GM18526 (cell line): ENCODE results near the gene TMEFF2.

ENCODE experiments used
- POLR2A ChIP-seq: IDR thresholded peaks from 3 replicates; pipeline ENCODE4 v1.6.1; 2011; ENCODE audit not compliant: insufficient read length; ENCODE audit errors: extremely low read depth

TMEFF2 gene

GRCh38 chr2:192194866-192195547 lies at the start of gene TMEFF2:
TMEFF2 (minus strand) TSS chr2:192194933; CDS start chr2:192194524, 409 bp downstream.
- TF ChIP-seq POLR2A: no peak

GRCh38 chr2:192243488-192243887 lies 48.8 kb upstream of the TMEFF2 start:
- no peak for TF ChIP-seq POLR2A

DNA sequence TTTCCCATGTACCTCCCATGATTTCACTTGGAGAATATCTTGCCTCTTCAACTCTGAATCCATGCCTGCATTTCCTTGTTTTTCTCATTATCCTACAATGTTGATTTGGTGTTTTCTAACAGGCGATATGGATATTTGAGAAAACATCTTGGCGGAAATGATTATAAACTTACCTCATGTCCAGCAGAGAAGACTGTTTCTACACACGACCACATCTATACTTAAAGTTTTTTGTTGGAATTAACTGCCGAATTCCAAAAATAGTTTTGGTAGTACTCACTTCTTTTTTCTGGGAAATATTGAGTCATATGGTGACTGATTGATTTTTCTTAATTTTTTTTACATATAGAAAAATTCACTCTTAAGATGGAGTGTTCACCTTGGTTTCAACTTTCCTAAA lies 41.4 kb upstream of the TMEFF2 start:
- no peak for TF ChIP-seq POLR2A

DNA sequence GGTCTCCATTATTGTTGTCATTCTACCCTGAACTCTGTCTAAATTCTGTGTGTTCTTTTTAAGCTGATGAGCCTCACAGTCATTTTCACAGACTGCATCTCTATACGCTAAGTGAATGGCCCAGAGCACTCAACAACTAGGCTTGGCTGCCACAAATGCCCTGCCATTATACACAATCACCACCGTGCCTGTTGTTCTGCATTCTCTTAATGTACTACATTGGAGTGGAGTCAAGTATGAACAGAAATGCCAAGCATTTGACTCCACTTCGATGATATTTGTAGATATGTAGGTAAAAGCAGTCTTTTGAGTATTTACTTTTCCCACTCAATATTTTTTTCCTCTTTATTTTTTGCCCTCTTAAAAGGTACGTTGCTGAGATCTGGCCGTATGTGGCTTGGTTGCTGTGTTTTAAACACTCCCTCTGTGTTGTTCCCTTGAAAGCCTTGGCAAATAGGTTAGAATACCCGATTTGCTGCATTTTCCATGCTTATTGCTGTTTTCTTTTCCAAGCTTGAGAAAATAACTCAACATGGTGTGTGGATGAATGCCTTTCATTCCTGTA lies 36.2 kb upstream of the TMEFF2 start:
- TF ChIP-seq POLR2A: no peak

DNA sequence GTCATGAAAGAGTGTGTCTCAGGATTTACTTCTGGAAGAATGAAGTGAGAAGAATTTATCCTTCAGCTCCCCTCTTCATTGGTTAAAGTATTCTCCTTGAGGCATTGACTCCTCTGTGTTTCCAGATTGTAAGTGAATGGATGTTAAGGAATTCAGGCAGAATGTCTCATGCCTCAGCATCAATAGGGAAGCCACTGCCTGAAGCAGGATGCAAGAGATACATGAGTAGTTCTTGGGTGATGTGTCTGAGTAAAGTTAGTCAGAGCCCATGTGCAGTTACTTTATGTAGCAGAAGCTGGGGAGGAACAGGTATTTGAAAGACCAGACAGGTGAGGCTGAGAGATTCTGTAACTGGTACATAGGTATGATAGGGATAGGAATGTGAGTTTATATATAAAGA lies 34.0 kb upstream of the TMEFF2 start:
- no peak for TF ChIP-seq POLR2A

GRCh38 chr2:192218970-192219369 lies 24.2 kb upstream of the TMEFF2 start:
- TF ChIP-seq POLR2A: no peak

GRCh38 chr2:192218377-192218776 lies 23.6 kb upstream of the TMEFF2 start:
- TF ChIP-seq POLR2A: no peak

GRCh38 chr2:192216336-192216735 lies 21.6 kb upstream of the TMEFF2 start:
- TF ChIP-seq POLR2A: no peak

DNA sequence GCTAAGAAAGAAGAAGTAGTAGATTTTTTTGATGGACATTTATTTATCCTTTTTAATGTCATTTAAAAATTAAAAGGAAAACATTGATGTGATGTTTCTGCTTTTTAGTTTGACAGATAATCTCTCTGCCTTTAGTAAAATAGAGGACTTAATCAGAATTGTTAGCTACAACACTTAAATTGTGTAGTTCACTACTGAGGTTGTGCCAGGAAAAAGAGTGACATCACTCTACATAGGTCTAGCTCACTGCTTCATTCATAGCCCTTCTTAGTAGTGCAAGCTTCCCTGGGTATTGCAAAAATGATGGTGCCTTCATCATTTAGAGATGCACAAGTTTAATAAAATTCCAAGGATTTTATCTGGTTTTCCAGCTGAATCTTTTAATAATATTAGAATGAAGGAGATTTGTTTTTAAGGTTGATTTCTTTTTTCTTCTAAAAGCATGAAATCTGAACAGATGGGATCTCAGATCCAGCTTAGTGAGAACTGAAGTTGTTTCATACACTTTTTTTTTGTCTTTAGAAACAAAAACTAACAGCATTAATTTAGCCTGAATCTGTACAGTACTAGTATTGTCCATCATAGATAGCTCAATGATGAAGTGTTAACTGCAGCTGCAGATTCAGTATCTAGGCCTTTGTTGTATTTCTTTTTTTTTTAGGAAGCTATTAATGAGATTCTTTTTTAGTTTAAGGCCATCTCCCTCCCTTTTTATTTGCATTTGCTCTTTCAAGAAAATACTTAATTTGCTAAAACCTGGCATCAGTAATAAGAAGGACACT lies 20.6 kb upstream of the TMEFF2 start:
- TF ChIP-seq POLR2A: no peak

DNA sequence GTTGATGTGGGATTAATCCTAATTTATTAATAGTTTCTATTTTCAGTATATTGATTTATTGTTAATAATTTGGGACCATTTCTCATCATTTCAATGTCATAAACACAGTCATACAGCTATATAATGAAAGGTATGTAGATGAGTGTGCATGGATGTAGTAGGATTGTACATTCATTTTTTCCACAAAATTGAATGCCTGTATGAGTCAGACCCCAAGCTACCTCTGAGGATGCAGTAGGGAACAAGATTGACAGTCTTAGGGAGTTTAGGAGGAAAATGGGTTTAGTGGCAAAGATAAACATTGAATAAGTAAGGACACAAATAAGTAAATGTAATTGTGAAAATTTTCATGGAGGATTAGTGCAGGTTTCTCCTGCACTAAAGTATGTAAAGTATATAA lies 14.1 kb upstream of the TMEFF2 start:
- no peak for TF ChIP-seq POLR2A

- TF ChIP-seq POLR2A: no peak
Observed at GRCh38 chr2:192206399-192206798, 11.7 kb upstream of the TMEFF2 start.

- TF ChIP-seq POLR2A: no peak
Observed at GRCh38 chr2:192203876-192204275, 9.1 kb upstream of the TMEFF2 start.

DNA sequence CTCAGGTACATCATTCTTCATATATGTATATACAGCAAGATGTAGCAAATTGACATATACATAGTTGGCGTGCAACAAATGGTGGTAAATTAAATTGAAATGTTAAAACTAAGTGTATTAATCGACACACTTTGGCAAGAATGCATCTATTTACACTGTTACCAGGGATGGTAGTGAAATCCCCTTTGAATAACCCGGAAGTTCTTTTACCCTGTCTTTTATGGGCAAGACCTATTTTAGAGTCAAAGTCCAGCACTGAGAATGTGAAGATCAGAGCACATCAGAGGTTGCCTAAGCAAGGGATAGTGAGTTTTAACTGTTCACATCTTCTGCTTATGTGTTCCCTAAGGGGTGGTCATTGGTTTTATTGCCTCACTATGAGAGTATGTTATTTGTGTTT lies 7.6 kb upstream of the TMEFF2 start:
- TF ChIP-seq POLR2A: no peak

- no peak for TF ChIP-seq POLR2A
Observed at GRCh38 chr2:192201116-192201515, 6.4 kb upstream of the TMEFF2 start.

GRCh38 chr2:192197357-192197756 lies 2.6 kb upstream of the TMEFF2 start:
- no peak for TF ChIP-seq POLR2A
